OCI-LY3 (cell line): ENCODE measurements around the gene VBP1.

Experiments
- H2AFZ ChIP-seq: fragments of 200-600, 300-600 bp; shearing (Covaris generic); 2 replicates; pipeline ENCODE4 v1.6.0; 2014; ENCODE audit warnings: antibody characterized with exemption, low read depth, low read length
- H3K27ac ChIP-seq: fragments of 200-600, 300-600 bp; sonication (generic); 2 replicates; pipeline ENCODE4 v1.5.1; 2014; ENCODE audit warnings: mild to moderate bottlenecking, low read length, moderate library complexity, mixed read lengths
- H3K27me3 ChIP-seq: fragments of 200-600, 300-600 bp; sonication (generic); 2 replicates; pipeline ENCODE4 v1.6.1; 2014; ENCODE audit warnings: low read depth, low read length, mixed read lengths
- H3K36me3 ChIP-seq: fragments of 200-600, 300-600 bp; sonication (generic); replicated peaks from 2 replicates; pipeline ENCODE3; 2014; ENCODE audit warnings: low read depth, low read length, mixed read lengths
- H3K4me1 ChIP-seq: fragments of 300-600, 200-600 bp; sonication (generic); 2 replicates; pipeline ENCODE4 v1.6.1; 2014; ENCODE audit warnings: low read length, mixed read lengths
- H3K4me2 ChIP-seq: fragments of 200-600, 300-600 bp; sonication (generic); 2 replicates; pipeline ENCODE4 v1.6.1; 2014; ENCODE audit warnings: low read length, mixed read lengths
- H3K4me3 ChIP-seq: fragments of 300-600, 200-600 bp; sonication (generic); 2 replicates; pipeline ENCODE4 v1.5.1; 2014; ENCODE audit warnings: antibody characterized with exemption, mild to moderate bottlenecking, low read length, moderate library complexity
- H3K79me2 ChIP-seq: fragments of 300-600, 200-600 bp; shearing (Covaris generic); 2 replicates; pipeline ENCODE4 v1.6.1; 2014; ENCODE audit warnings: mild to moderate bottlenecking, low read length, mixed read lengths
- H3K9ac ChIP-seq: fragments of 300-600, 200-600 bp; shearing (Covaris generic); 2 replicates; pipeline ENCODE4 v1.6.0; 2014; ENCODE audit warnings: mild to moderate bottlenecking, low read length, moderate library complexity
- H3K9me3 ChIP-seq: fragments of 200-600, 300-600 bp; shearing (Covaris generic); 2 replicates; pipeline ENCODE4 v1.6.1; 2014; ENCODE audit warnings: low read length, mixed read lengths; ENCODE audit not compliant: insufficient read depth
- H4K20me1 ChIP-seq: fragments of 200-600, 300-600 bp; sonication (generic); 2 replicates; pipeline ENCODE4 v1.6.1; 2016; ENCODE audit warnings: low read length, mixed read lengths; ENCODE audit not compliant: insufficient read depth
- CTCF ChIP-seq: fragments of 200-600, 300-600 bp; sonication (generic); IDR thresholded peaks from 2 replicates; pipeline ENCODE4 v1.5.1; 2014; ENCODE audit warnings: antibody characterized with exemption, low read length, low read depth
- EZH2phosphoT487 ChIP-seq: fragments of 200-600 bp; shearing (Covaris generic); IDR thresholded peaks from 2 replicates; pipeline ENCODE4 v1.6.1; 2018; ENCODE audit warnings: antibody characterized with exemption, mixed run types, low read depth

VBP1 gene

GRCh38 chrX:155235891-155236290 lies 19.6 kb downstream of the VBP1 start:
- Histone ChIP-seq H3K27me3 (no peaks in the 10 kb centered on the region), H4K20me1 (peaks cover 10% of the 10 kb centered on the region), H3K4me1 (peaks cover 8% of the 10 kb centered on the region), H3K27ac (no peak overlapping the region), H3K36me3 (peaks cover 39% of the 10 kb centered on the region), H3K79me2 (peaks cover 26% of the 10 kb centered on the region), H3K9ac (no peak overlapping the region), H3K9me3 (no peaks in the 10 kb centered on the region), H2AFZ (no peak overlapping the region), H3K4me3 (no peak overlapping the region), H3K4me2 (no peak overlapping the region)
- TF ChIP-seq EZH2phosphoT487 = no peak
- no peak for TF ChIP-seq CTCF

GRCh38 chrX:155237719-155238118 lies 21.5 kb downstream of the VBP1 start:
- no peak overlapping the region for H3K4me2 ChIP-seq
- H2AFZ ChIP-seq = no peak overlapping the region
- H3K27ac ChIP-seq = no peak overlapping the region
- no peak overlapping the region for H3K9ac ChIP-seq
- no peak overlapping the region for H3K4me3 ChIP-seq
- H3K36me3 ChIP-seq = peaks cover 30% of the 10 kb centered on the region
- H4K20me1 ChIP-seq = peaks cover 8% of the 10 kb centered on the region; the same call in 1 of the 2 replicates
- H3K9me3 ChIP-seq = no peaks in the 10 kb centered on the region
- no peak for TF ChIP-seq CTCF
- TF ChIP-seq EZH2phosphoT487 = no peak
- peaks cover 15% of the 10 kb centered on the region for H3K4me1 ChIP-seq
- peaks cover 15% of the 10 kb centered on the region for H3K79me2 ChIP-seq
- no peaks in the 10 kb centered on the region for H3K27me3 ChIP-seq

GRCh38 chrX:155242300-155242699 lies 26.0 kb downstream of the VBP1 start:
- Histone ChIP-seq H4K20me1 (peaks cover 8% of the 10 kb centered on the region; the same call in 1 of the 2 replicates), H3K4me1 (peaks cover 20% of the 10 kb centered on the region), H3K79me2 (no peaks in the 10 kb centered on the region), H3K9ac (no peak overlapping the region), H3K4me2 (peak overlapping the region; percentile 74), H3K36me3 (peaks cover 13% of the 10 kb centered on the region), H3K27me3 (no peaks in the 10 kb centered on the region), H3K27ac (peak overlapping the region; percentile 72), H2AFZ (no peak overlapping the region), H3K9me3 (no peaks in the 10 kb centered on the region), H3K4me3 (peak overlapping the region; percentile 42)
- TF ChIP-seq EZH2phosphoT487 (no peak), CTCF (no peak)

- Histone ChIP-seq H3K36me3 (no peaks in the 10 kb centered on the region), H3K9me3 (no peaks in the 10 kb centered on the region), H3K4me2 (no peak overlapping the region), H3K9ac (no peak overlapping the region), H4K20me1 (peaks cover 4% of the 10 kb centered on the region; the same call in 1 of the 2 replicates), H3K27ac (no peak overlapping the region), H3K4me1 (peaks cover 13% of the 10 kb centered on the region), H3K79me2 (no peaks in the 10 kb centered on the region), H3K4me3 (no peak overlapping the region), H2AFZ (no peak overlapping the region), H3K27me3 (no peaks in the 10 kb centered on the region)
- TF ChIP-seq EZH2phosphoT487 (no peak), CTCF (no peak)
Measured at GRCh38 chrX:155246748-155247147, 30.5 kb downstream of the VBP1 start.
